GM12878 (cell line): ENCODE data around the gene SEMA6C. TPM values are rescaled to one million over a fixed set of nuclear protein-coding genes. Genes with fewer than 3 reads are reported as not detected.

Experiments
- ATAC-seq: fragments of 200-7000 bp; cut with Tn5 transposase; 3 replicates; pipeline ENCODE4 v1.9.1; 2020; ENCODE audit warnings: mild to moderate bottlenecking, moderate library complexity
- BruUV-seq: library from RNA; stranded (reverse); fragments of 400-500 nt; replicated peaks from 2 replicates; lab custom pipeline; 2021; lab: Mats Ljungman, UMichigan
- CTCF ChIA-PET: fragments of 300-600 bp; sonication (Branson Sonifier 250); formaldehyde crosslinking; extraction: SDS; loops from one replicate; lab custom pipeline; 2021; ENCODE audit warnings: inconsistent platforms; lab: Yijun Ruan, JAX
- POLR2A ChIA-PET: fragments of 350-600 bp; formaldehyde crosslinking; extraction: SDS; loops from one replicate; lab custom pipeline; 2021; ENCODE audit warnings: inconsistent platforms; lab: Charles Lee
- RAD21 ChIA-PET: fragments of 300-600 bp; sonication (Branson Sonifier 250); formaldehyde crosslinking; loops from one replicate; lab custom pipeline; 2023; ENCODE audit warnings: antibody characterized with exemption; ENCODE audit not compliant: unreplicated experiment; lab: Charles Lee
- SMC1A ChIA-PET: fragments of 300-600 bp; sonication (Branson Sonifier 250); formaldehyde crosslinking; loops from one replicate; lab custom pipeline; 2023; ENCODE audit not compliant: unreplicated experiment, uncharacterized antibody; lab: Charles Lee
- DNase-seq: peaks from one replicate; pipeline ENCODE4 v3.0.0-alpha.2; 2011; ENCODE audit warnings: low read depth, low spot score
- FAIRE-seq: peaks from 3 replicates; lab custom pipeline; 2011; peaks lifted over from hg19 to GRCh38; lab: Jason Lieb, UNC
- H2AFZ ChIP-seq: 2 replicates; pipeline ENCODE4 v1.6.0; 2011; ENCODE audit warnings: low read depth, low read length, control low read depth; ENCODE audit not compliant: control insufficient read depth
- H3K27ac ChIP-seq: 2 replicates; pipeline ENCODE4 v1.5.1; 2011; ENCODE audit warnings: control low read depth; ENCODE audit not compliant: control insufficient read depth, insufficient read depth
- H3K27me3 ChIP-seq, 2 experiments: replicated peaks in 1 of 2; 2 replicates each; pipeline versions ENCODE4 v1.6.0 to v1.6.1; 2011; ENCODE audit warnings: low read length in 1 of 2; ENCODE audit not compliant: control insufficient read depth in 2 of 2, insufficient read depth in 2 of 2
- H3K36me3 ChIP-seq, 2 experiments: 2 replicates each; pipeline ENCODE4 v1.5.1; 2011; ENCODE audit warnings: low read length in 1 of 2; ENCODE audit not compliant: control insufficient read depth in 2 of 2, insufficient read depth in 2 of 2
- H3K4me1 ChIP-seq: 2 replicates; pipeline ENCODE4 v1.6.1; 2011; ENCODE audit warnings: mild to moderate bottlenecking, low read length, moderate library complexity, mixed read lengths; ENCODE audit not compliant: control insufficient read depth, insufficient read depth
- H3K4me2 ChIP-seq: 2 replicates; pipeline ENCODE4 v1.6.0; 2011; ENCODE audit warnings: control low read depth; ENCODE audit not compliant: control insufficient read depth, insufficient read depth
- H3K4me3 ChIP-seq: fragments of 200-600 bp; sonication (generic); 2 replicates; pipeline ENCODE4 v1.5.1; 2016
- H3K79me2 ChIP-seq: 2 replicates; pipeline ENCODE4 v1.6.0; 2011; ENCODE audit warnings: low read length; ENCODE audit not compliant: control insufficient read depth, insufficient read depth
- H3K9ac ChIP-seq: 2 replicates; pipeline ENCODE4 v1.8.0; 2011; ENCODE audit warnings: low read length, control low read depth, mixed read lengths; ENCODE audit not compliant: control insufficient read depth, insufficient read depth
- H3K9me3 ChIP-seq: replicated peaks from 3 replicates; pipeline ENCODE4 v1.5.1; 2011; ENCODE audit warnings: mild to moderate bottlenecking, low read length; ENCODE audit not compliant: control insufficient read depth, insufficient read depth
- H4K20me1 ChIP-seq: 2 replicates; pipeline ENCODE4 v1.6.0; 2011; ENCODE audit not compliant: control insufficient read depth, insufficient read depth
- CUX1 ChIP-seq: IDR thresholded peaks from 2 replicates; pipeline ENCODE4 v1.6.1; 2012; ENCODE audit warnings: improper control_type of control experiment, low read depth, low read length; ENCODE audit not compliant: insufficient replicate concordance
- ELK1 ChIP-seq: IDR thresholded peaks from 2 replicates; pipeline ENCODE4 v1.6.1; 2012; ENCODE audit warnings: low read depth, low read length, improper control_type of control experiment
- FOXM1 ChIP-seq: IDR thresholded peaks from 2 replicates; pipeline ENCODE4 v1.6.1; 2012; ENCODE audit warnings: low read depth, mild to moderate bottlenecking, inconsistent platforms, low read length, moderate library complexity
- NR2C1 ChIP-seq: fragments of 450-650 bp; IDR thresholded peaks from 2 replicates; pipeline ENCODE4 v1.6.1; 2017; ENCODE audit warnings: antibody characterized with exemption, mild to moderate bottlenecking, moderate library complexity
- SIN3A ChIP-seq: IDR thresholded peaks from 2 replicates; pipeline ENCODE4 v1.6.1; 2012; ENCODE audit warnings: low read depth, low read length, improper control_type of control experiment
- SUZ12 ChIP-seq: fragments of 200-600 bp; sonication (generic); IDR thresholded peaks from one replicate; pipeline ENCODE4 v1.6.1; 2018; ENCODE audit warnings: antibody characterized with exemption, mild to moderate bottlenecking; ENCODE audit not compliant: unreplicated experiment
- TCF3 ChIP-seq: IDR thresholded peaks from 2 replicates; pipeline ENCODE4 v1.6.1; 2012; ENCODE audit warnings: low read depth, mild to moderate bottlenecking, low read length, borderline replicate concordance; ENCODE audit not compliant: insufficient read depth
- in situ Hi-C: fragments of 300-500 bp; cut with MboI; formaldehyde crosslinking; loops from 9 replicates; pipeline ENCODE4 v1.14.3; 2018; ENCODE audit warnings: mixed read lengths
- intact Hi-C: fragments of 100-400 bp; cut with micrococcal nuclease; formaldehyde crosslinking; loops from one replicate; pipeline ENCODE4 v1.14.2; 2022; ENCODE audit not compliant: unreplicated experiment
- polyA plus RNA-seq, 11 experiments: library from polyadenylated mRNA; depleted of rRNA in 4 of 11; unstranded in 6 of 11; stranded (reverse) in 5 of 11; fragments of >200 nt; fragmentation: Nextera tagmentation in 4 of 11; fragmentation: Illumina TruSeq in 1 of 11; extraction: Ambion mirVana in 4 of 11; extraction: Trizol in 1 of 11; gene quantifications; 1 replicate in 1 of 11; 2 replicates in 10 of 11; pipeline versions ENCODE4 v1.2.1 to v1.2.3, GENCODE V29; 2011 to 2016; ENCODE audit warnings: inconsistent platforms in 2 of 11, missing spikeins in 2 of 11, low read depth in 1 of 11
- total RNA-seq, 4 experiments: library from RNA; depleted of rRNA in 3 of 4; stranded (reverse); fragments of >200 nt in 3 of 4; fragmentation: Illumina TruSeq in 1 of 4; extraction: Trizol in 1 of 4; gene quantifications; 2 replicates each; pipeline versions ENCODE4 v1.2.1 to v1.2.3, GENCODE V29; 2013 to 2021
- TF ChIP-seq, protein P1 (sequence below): IDR thresholded peaks from 2 replicates; pipeline ENCODE4 v1.6.1; 2011; ENCODE audit warnings: borderline replicate concordance, low read depth, mild to moderate bottlenecking, moderate library complexity, low read length; ENCODE audit not compliant: insufficient read depth, poor library complexity, severe bottlenecking
- TF ChIP-seq, protein P2 (sequence below): IDR thresholded peaks from 2 replicates; pipeline ENCODE4 v1.6.1; 2011; ENCODE audit warnings: mild to moderate bottlenecking, low read depth, low read length, moderate library complexity; ENCODE audit not compliant: insufficient replicate concordance

SEMA6C gene
- total and polyA plus RNA-seq, 10 of the 15 experiments (the other 5 are each of a cell fraction or from before 2014, with no cell fraction given), result 0.13 to 2.2 (median 0.29) TPM; not detected in 1

- TF ChIP-seq, protein P1, sequence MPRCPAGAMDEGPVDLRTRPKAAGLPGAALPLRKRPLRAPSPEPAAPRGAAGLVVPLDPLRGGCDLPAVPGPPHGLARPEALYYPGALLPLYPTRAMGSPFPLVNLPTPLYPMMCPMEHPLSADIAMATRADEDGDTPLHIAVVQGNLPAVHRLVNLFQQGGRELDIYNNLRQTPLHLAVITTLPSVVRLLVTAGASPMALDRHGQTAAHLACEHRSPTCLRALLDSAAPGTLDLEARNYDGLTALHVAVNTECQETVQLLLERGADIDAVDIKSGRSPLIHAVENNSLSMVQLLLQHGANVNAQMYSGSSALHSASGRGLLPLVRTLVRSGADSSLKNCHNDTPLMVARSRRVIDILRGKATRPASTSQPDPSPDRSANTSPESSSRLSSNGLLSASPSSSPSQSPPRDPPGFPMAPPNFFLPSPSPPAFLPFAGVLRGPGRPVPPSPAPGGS, result no peak
- no peak for TF ChIP-seq SUZ12
- TF ChIP-seq SIN3A, result no peak
- no peak for TF ChIP-seq FOXM1
- TF ChIP-seq NR2C1, result no peak
Measured at GRCh38 chr1:151106894-151107293, 39.5 kb downstream of the SEMA6C start (continued).

- RAD21 ChIA-PET, result interaction anchor here (11.3 kb wide), 1 partner anchor 51 kb away, joined by 198 read pairs; the partner anchor contains the start of gene TNFAIP8L2
- ATAC-seq (no peak), DNase-seq (no peak), FAIRE-seq (no peak)
- POLR2A ChIA-PET, result no interaction called here
- no TSS peak for BruUV-seq
- in situ Hi-C loops, result no loop called here
- intact Hi-C loops, result no loop called here
- Histone ChIP-seq H3K27ac (no peak overlapping the region), H3K9me3 (no peaks in the 10 kb centered on the region), H3K79me2 (no peaks in the 10 kb centered on the region), H3K4me3 (no peak overlapping the region), H4K20me1 (no peaks in the 10 kb centered on the region), H2AFZ (no peak overlapping the region), H3K36me3 (no peaks in the 10 kb centered on the region), H3K27me3 (no peaks in the 10 kb centered on the region), H3K9ac (no peak overlapping the region), H3K4me1 (no peaks in the 10 kb centered on the region), H3K4me2 (no peak overlapping the region)
- CTCF ChIA-PET, result interaction anchor here (1.6 to 10.4 kb wide), 3 partner anchors 44 to 80 kb away, joined by 4 to 353 read pairs (median 5); partner anchors contain the start of genes MLLT11 and TNFAIP8L2
- SMC1A ChIA-PET, result interaction anchor here (1.1 to 13.2 kb wide), 2 partner anchors 8 to 53 kb away, joined by 3 to 282 read pairs; partner anchors contain the start of gene TNFAIP8L2
- TF ChIP-seq ELK1 (no peak), CUX1 (no peak), TCF3 (no peak)
- TF ChIP-seq, protein P2, sequence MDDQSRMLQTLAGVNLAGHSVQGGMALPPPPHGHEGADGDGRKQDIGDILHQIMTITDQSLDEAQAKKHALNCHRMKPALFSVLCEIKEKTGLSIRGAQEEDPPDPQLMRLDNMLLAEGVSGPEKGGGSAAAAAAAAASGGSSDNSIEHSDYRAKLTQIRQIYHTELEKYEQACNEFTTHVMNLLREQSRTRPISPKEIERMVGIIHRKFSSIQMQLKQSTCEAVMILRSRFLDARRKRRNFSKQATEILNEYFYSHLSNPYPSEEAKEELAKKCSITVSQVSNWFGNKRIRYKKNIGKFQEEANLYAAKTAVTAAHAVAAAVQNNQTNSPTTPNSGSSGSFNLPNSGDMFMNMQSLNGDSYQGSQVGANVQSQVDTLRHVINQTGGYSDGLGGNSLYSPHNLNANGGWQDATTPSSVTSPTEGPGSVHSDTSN, result no peak
Measured at GRCh38 chr1:151104630-151105029, 41.8 kb downstream of the SEMA6C start.
